Mononuclear cell (primary cell): ENCODE results near the gene ECT2. TPM values are rescaled to one million over a fixed set of nuclear protein-coding genes. Genes with fewer than 3 reads are reported as not detected.
"Not testable (repeated sequence)": the region's sequence is repeated elsewhere in the genome, so short reads cannot be mapped to it uniquely, and the experiment has no call there.

Experiments used
- H3K27me3 ChIP-seq: 2 replicates; pipeline ENCODE4 v1.6.0; 2011; ENCODE audit warnings: low read length, control low read depth; ENCODE audit not compliant: insufficient read depth
- H3K4me1 ChIP-seq: 2 replicates; pipeline ENCODE4 v1.5.1; 2011; ENCODE audit warnings: mild to moderate bottlenecking, low read length, control low read depth; ENCODE audit not compliant: insufficient read depth
- H3K4me3 ChIP-seq: 2 replicates; pipeline ENCODE4 v1.5.1; 2011; ENCODE audit warnings: mild to moderate bottlenecking, low read length, moderate library complexity
- H3K9me3 ChIP-seq: 2 replicates; pipeline ENCODE4 v1.5.1; 2011; ENCODE audit warnings: low read depth, mild to moderate bottlenecking, control low read depth, low read length
- total RNA-seq: library from RNA; depleted of rRNA; stranded (reverse); fragments of >200 nt; gene quantifications from one replicate; pipeline ENCODE4 v1.2.3, GENCODE V29; 2012

ECT2 gene
- total RNA-seq, 1 donor = 4.1 TPM

DNA sequence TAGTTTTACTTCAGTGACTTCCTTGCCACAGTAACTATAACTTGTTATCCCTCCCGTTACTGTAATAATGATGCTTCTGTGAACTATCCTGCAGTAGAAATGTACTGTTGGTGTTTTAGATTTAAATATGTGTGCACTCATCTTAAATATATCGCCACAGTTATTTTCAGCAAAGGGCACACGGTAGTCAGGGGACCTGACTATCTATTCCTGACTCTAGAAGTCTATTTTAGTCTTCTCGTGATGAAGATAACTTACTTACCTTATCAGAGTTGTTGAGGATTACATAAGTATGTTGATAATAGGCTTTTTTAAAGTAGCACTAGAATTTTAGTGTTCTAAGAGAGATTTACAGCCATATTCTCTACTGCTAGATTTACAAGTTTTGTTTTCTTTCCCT is 65.3 kb downstream of the ECT2 start:
- Histone ChIP-seq H3K9me3 (no peaks in the 10 kb centered on the region), H3K4me3 (no peak overlapping the region), H3K4me1 (no peaks in the 10 kb centered on the region), H3K27me3 (no peaks in the 10 kb centered on the region)

- Histone ChIP-seq H3K4me1 (no peaks in the 10 kb centered on the region), H3K4me3 (no peak overlapping the region), H3K27me3 (no peaks in the 10 kb centered on the region), H3K9me3 (no peaks in the 10 kb centered on the region)
Measured at GRCh38 chr3:172816281-172816680, 65.8 kb downstream of the ECT2 start.

GRCh38 chr3:172816968-172817367 is 66.4 kb downstream of the ECT2 start:
- no peaks in the 10 kb centered on the region for H3K9me3 ChIP-seq
- no peaks in the 10 kb centered on the region for H3K4me1 ChIP-seq
- H3K27me3 ChIP-seq = no peaks in the 10 kb centered on the region
- no peak overlapping the region for H3K4me3 ChIP-seq

- no peaks in the 10 kb centered on the region for H3K4me1 ChIP-seq
- H3K4me3 ChIP-seq = no peak overlapping the region
- H3K9me3 ChIP-seq = no peaks in the 10 kb centered on the region
- H3K27me3 ChIP-seq = no peaks in the 10 kb centered on the region
Measured at GRCh38 chr3:172820492-172820891, 70.0 kb downstream of the ECT2 start.

GRCh38 chr3:172824229-172824628 is 73.7 kb downstream of the ECT2 start:
- H3K4me3 ChIP-seq = no peak overlapping the region
- no peaks in the 10 kb centered on the region for H3K27me3 ChIP-seq
- no peaks in the 10 kb centered on the region for H3K4me1 ChIP-seq
- no peaks in the 10 kb centered on the region for H3K9me3 ChIP-seq

DNA sequence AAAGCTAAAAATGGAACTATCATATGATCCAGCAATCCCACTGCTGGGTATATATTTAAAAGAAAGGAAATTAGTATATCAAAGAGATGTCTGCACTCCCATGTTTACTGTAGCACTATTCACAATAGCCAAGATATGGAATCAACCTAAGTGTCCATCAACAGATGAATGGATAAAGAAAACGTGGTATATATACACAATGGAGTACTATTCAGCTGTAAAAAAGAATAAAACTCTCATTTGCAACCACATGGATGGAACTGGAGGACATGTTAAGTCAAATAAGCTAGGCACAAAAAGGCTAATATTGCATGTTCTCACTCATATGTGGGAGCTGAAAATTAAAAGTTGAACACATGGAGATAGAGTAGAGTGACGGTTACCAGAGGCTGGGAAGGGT is 76.7 kb downstream of the ECT2 start:
- not testable (repeated sequence) for H3K4me1 ChIP-seq, H3K9me3 ChIP-seq, H3K4me3 ChIP-seq, H3K27me3 ChIP-seq

GRCh38 chr3:172832983-172833382 is 82.5 kb downstream of the ECT2 start:
- Histone ChIP-seq H3K27me3 (peaks cover 2% of the 10 kb centered on the region), H3K4me3 (no peak overlapping the region)

GRCh38 chr3:172836390-172836997 is 86.0 kb downstream of the ECT2 start:
- Histone ChIP-seq H3K4me1 (no peaks in the 10 kb centered on the region), H3K4me3 (no peak overlapping the region), H3K27me3 (peaks cover 2% of the 10 kb centered on the region), H3K9me3 (no peaks in the 10 kb centered on the region)

More at GRCh38 chr3:172832983-172833382, 82.5 kb downstream of the ECT2 start:
- Histone ChIP-seq H3K9me3 (no peaks in the 10 kb centered on the region), H3K4me1 (no peaks in the 10 kb centered on the region)

GRCh38 chr3:172839679-172840078 is 89.2 kb downstream of the ECT2 start:
- no peak overlapping the region for H3K4me3 ChIP-seq
- H3K27me3 ChIP-seq = peaks cover 2% of the 10 kb centered on the region

DNA sequence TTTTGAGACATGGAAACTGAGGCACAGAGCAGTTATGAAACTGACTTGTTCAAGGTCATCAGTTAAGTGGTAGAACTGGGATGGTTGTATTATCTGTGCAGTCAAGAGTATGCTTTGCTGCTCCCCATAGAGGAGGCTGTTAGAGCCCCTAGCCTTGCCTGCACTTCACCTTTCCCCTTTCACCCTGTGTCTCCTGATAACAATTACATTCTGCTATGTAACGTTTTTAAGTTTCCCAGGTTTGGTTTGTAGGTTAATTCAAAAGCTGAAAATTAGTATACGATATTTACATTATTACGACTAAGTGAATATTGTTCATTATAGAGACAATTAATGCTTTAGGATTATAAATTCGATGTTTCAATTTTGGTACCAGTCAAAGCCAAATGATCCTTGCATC is 89.9 kb downstream of the ECT2 start:
- Histone ChIP-seq H3K27me3 (peaks cover 2% of the 10 kb centered on the region), H3K9me3 (no peaks in the 10 kb centered on the region), H3K4me1 (no peaks in the 10 kb centered on the region), H3K4me3 (no peak overlapping the region)

More at GRCh38 chr3:172839679-172840078, 89.2 kb downstream of the ECT2 start:
- H3K4me1 ChIP-seq = no peaks in the 10 kb centered on the region
- H3K9me3 ChIP-seq = no peaks in the 10 kb centered on the region

DNA sequence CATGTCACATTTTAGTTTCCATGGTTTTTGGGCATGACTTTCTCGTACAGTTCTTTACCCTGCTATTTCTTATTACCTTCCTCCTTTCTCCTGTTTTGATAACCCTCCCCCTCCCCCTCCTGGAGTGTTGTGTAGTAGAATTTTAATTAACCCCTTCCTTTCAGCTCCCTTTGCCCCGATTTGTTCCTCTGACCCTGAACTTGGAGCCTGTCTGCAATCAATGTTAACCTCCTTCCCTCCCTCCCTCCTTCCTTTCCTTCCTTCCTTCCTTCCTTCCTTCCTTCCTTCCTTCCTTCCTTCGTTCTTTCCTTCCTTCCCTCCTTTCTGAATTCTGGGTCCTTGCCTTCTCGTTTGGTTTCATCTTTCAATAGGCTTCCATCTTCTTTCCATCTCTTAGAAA is 90.4 kb downstream of the ECT2 start:
- H3K4me1 ChIP-seq = no peaks in the 10 kb centered on the region
- no peaks in the 10 kb centered on the region for H3K9me3 ChIP-seq
- no peak overlapping the region for H3K4me3 ChIP-seq
- H3K27me3 ChIP-seq = peaks cover 2% of the 10 kb centered on the region

GRCh38 chr3:172844428-172844827 is 93.9 kb downstream of the ECT2 start:
- Histone ChIP-seq H3K27me3 (no peaks in the 10 kb centered on the region), H3K4me1 (no peaks in the 10 kb centered on the region), H3K4me3 (no peak overlapping the region)

DNA sequence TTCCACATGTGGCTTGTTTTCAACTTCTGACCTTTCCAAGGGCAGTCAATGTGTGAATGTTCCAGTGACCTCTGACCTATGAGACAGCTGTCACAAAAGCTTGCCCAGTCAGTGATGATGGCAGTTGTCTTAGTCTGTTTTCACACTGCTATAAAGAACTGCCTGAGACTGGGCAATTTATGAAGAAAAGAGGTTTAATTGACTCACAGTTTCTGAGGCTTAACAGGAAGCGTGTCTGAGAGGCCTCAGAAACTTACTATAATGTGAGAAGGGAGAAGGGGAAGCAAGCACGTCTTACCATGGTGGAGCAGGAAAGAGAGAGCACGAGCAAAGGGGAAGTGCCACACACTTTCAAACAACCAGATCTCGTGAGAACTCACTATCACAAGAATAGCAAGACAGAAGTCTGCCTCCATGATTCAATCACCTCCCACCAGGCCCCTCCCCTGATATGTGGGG is 95.6 kb downstream of the ECT2 start:
- Histone ChIP-seq H3K9me3 (no peaks in the 10 kb centered on the region), H3K4me3 (no peak overlapping the region)

More at GRCh38 chr3:172844428-172844827, 93.9 kb downstream of the ECT2 start:
- no peaks in the 10 kb centered on the region for H3K9me3 ChIP-seq

GRCh38 chr3:172846706-172847105 is 96.2 kb downstream of the ECT2 start:
- H3K4me3 ChIP-seq = no peak overlapping the region
- no peaks in the 10 kb centered on the region for H3K4me1 ChIP-seq
- no peaks in the 10 kb centered on the region for H3K27me3 ChIP-seq
- H3K9me3 ChIP-seq = no peaks in the 10 kb centered on the region

More for the DNA sequence above, 95.6 kb downstream of the ECT2 start:
- H3K27me3 ChIP-seq = no peaks in the 10 kb centered on the region
- no peaks in the 10 kb centered on the region for H3K4me1 ChIP-seq

GRCh38 chr3:172847292-172847691 is 96.8 kb downstream of the ECT2 start:
- H3K4me1 ChIP-seq = no peaks in the 10 kb centered on the region
- H3K9me3 ChIP-seq = no peaks in the 10 kb centered on the region
- H3K27me3 ChIP-seq = no peaks in the 10 kb centered on the region
- no peak overlapping the region for H3K4me3 ChIP-seq

DNA sequence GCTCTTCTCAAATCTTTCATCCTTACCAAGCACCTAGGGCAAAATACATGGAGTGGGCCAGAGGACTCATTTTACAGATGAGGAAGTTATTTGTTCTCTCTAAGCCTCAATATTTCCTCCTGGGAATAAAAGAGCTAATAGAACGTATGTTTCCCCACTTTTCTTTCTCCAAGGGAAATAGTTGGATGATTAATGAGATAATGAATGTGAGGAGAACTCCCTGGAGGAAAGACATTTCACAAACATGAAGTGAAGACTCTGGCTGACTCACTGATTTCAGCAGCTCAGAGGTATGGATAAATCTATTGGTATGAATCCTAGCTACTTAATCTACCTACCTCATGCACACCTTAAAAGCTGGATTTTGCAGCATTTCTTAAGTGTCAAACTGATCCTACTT is 98.4 kb downstream of the ECT2 start:
- H3K4me3 ChIP-seq = no peak overlapping the region
- H3K4me1 ChIP-seq = peaks cover 13% of the 10 kb centered on the region
- H3K27me3 ChIP-seq = no peaks in the 10 kb centered on the region
- no peaks in the 10 kb centered on the region for H3K9me3 ChIP-seq
